Kidney (tissue), 14 donors: ENCODE measurements around the gene PRKD1. TPM values are rescaled to one million over a fixed set of nuclear protein-coding genes. Genes with fewer than 3 reads are reported as not detected.

Experiments
- DNase-seq, 5 donors: peaks; one replicate each; pipeline ENCODE4 v3.0.0-alpha.2; 2013 to 2020
- FAIRE-seq: peaks from 2 replicates; lab custom pipeline; 2012; peaks lifted over from hg19 to GRCh38; lab: Jason Lieb, UNC
- H3K27ac ChIP-seq, 2 donors: one replicate each; pipeline ENCODE4 v1.7.0; 2013; ENCODE audit warnings: low read depth in 2 of 2, low read length in 2 of 2, inconsistent platforms in 1 of 2
- H3K27me3 ChIP-seq: one replicate; pipeline ENCODE4 v1.7.1; 2013; ENCODE audit warnings: low read length, inconsistent platforms; ENCODE audit not compliant: control insufficient read depth, insufficient read depth
- H3K36me3 ChIP-seq, 3 donors: one replicate each; pipeline versions ENCODE4 v1.7.0 to v1.7.1; 2013; ENCODE audit warnings: low read length in 3 of 3, control low read depth in 1 of 3, inconsistent platforms in 1 of 3; ENCODE audit not compliant: insufficient read depth in 3 of 3, control insufficient read depth in 2 of 3
- H3K4me1 ChIP-seq, 3 donors: one replicate each; pipeline versions ENCODE4 v1.7.0 to v1.7.1; 2013; ENCODE audit warnings: low read length in 3 of 3, inconsistent platforms in 1 of 3, low read depth in 1 of 3; ENCODE audit not compliant: control insufficient read depth in 2 of 3, insufficient read depth in 2 of 3
- H3K4me3 ChIP-seq, 3 donors: one replicate each; pipeline versions ENCODE4 v1.7.0 to v1.8.1; 2013; ENCODE audit warnings: low read length in 3 of 3, control low read depth in 1 of 3, inconsistent platforms in 1 of 3
- H3K9ac ChIP-seq, 3 donors: one replicate each; pipeline versions ENCODE4 v1.7.0 to v1.7.1; 2013; ENCODE audit warnings: low read length in 3 of 3, control low read depth in 1 of 3, inconsistent platforms in 1 of 3
- H3K9me3 ChIP-seq, 3 donors: one replicate each; pipeline versions ENCODE4 v1.7.0 to v1.7.1; 2013; ENCODE audit warnings: low read length in 3 of 3, control low read depth in 1 of 3, inconsistent platforms in 1 of 3; ENCODE audit not compliant: control insufficient read depth in 2 of 3, insufficient read depth in 1 of 3
- CTCF ChIP-seq: IDR thresholded peaks from 3 replicates; pipeline ENCODE4 v1.5.1; 2012; ENCODE audit warnings: mild to moderate bottlenecking, moderate library complexity, borderline replicate concordance; ENCODE audit not compliant: insufficient read depth; ENCODE audit errors: extremely low read depth
- intact Hi-C: fragments of 100-400 bp; cut with DNase I; formaldehyde crosslinking; loops from one replicate; pipeline ENCODE4 v1.11.1; 2022
- polyA plus RNA-seq: library from polyadenylated mRNA; stranded (reverse); fragments of 350-450 nt; fragmentation: Illumina TruSeq; extraction: RNeasy Lipid Tissue Mini Kit (QIAGEN cat#74804); gene quantifications from one replicate; pipeline ENCODE4 v1.2.3, GENCODE V29; 2014; ENCODE audit warnings: low read depth, low replicate concordance; ENCODE audit not compliant: insufficient read depth
- total RNA-seq: library from RNA; stranded (reverse); fragmentation: NEBNext Ultra II Directional; extraction: Animal tissue kit (Norgen Biotek cat#: 25700); gene quantifications from one replicate; pipeline ENCODE4 v1.2.1, GENCODE V29; 2021
- donor health status: control.
- donor health status: control.
- donor health status: control.
- donor health status: control.
- donor health status: control.
- donor health status: DM: yes; HTN: yes; CAD: no.
- donor health status: Normal renal cell carcinoma (clear cell type).

The PRKD1 gene
- total and polyA plus RNA-seq, 2 donors from 2014 or later, result 14.0 to 45.1 TPM

GRCh38 chr14:29681316-29681715 is 246.3 kb downstream of the PRKD1 start:
- Histone ChIP-seq H3K27me3 (no peaks in the 10 kb centered on the region), H3K4me1 (no peaks in the 10 kb centered on the region), H3K36me3 (no peaks in the 10 kb centered on the region), H3K27ac (no peak overlapping the region), H3K9me3 (no peaks in the 10 kb centered on the region), H3K9ac (no peak overlapping the region), H3K4me3 (no peak overlapping the region)
- no peak for TF ChIP-seq CTCF
- DNase-seq (no peak), FAIRE-seq (peak; percentile 23)
- intact Hi-C loops, result no loop called here

- DNase-seq, result no peak
- intact Hi-C loops, result no loop called here
- FAIRE-seq, result no peak
- H3K36me3 ChIP-seq, result no peaks in the 10 kb centered on the region
- TF ChIP-seq CTCF, result no peak
- no peak overlapping the region for H3K4me3 ChIP-seq
- H3K27me3 ChIP-seq, result no peaks in the 10 kb centered on the region
- no peak overlapping the region for H3K27ac ChIP-seq
- no peak overlapping the region for H3K9ac ChIP-seq
- H3K4me1 ChIP-seq, result no peaks in the 10 kb centered on the region
- no peaks in the 10 kb centered on the region for H3K9me3 ChIP-seq
Measured at GRCh38 chr14:29674566-29675285, 252.9 kb downstream of the PRKD1 start.

GRCh38 chr14:29672831-29673230 is 254.8 kb downstream of the PRKD1 start:
- no peak for DNase-seq
- no peaks in the 10 kb centered on the region for H3K4me1 ChIP-seq
- no peak for FAIRE-seq
- H3K4me3 ChIP-seq, result no peak overlapping the region
- no peaks in the 10 kb centered on the region for H3K27me3 ChIP-seq
- no peak overlapping the region for H3K27ac ChIP-seq
- intact Hi-C loops, result no loop called here
- no peak for TF ChIP-seq CTCF
- H3K36me3 ChIP-seq, result no peaks in the 10 kb centered on the region
- H3K9ac ChIP-seq, result no peak overlapping the region
- H3K9me3 ChIP-seq, result no peaks in the 10 kb centered on the region
